ENCODE measurements around the gene ASTN2.

DNA sequence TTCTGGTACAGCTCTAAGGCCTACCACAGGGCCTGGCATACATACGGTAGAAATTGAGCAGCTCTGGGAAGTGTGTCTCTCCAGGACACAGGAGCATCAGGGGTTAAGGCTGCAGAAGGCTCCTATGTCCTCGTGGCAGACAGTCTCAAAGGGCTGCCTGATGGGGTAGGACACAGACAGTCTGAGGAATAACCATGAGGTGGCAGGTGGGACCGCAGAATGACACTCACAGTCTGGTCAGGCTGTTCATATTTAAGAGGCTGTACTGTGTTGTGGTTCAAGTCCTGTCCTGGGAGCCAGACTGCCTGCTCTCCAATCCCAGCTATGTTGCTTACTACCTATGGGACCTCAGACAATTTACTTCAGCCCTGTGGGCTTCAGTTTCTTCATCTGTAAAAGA lies 510.7 kb downstream of the ASTN2 start:
- no peak for TF ChIP-seq POLR2A (IDR thresholded peaks at IDR 0.05; ENCODE audit: low read length)
- no peak for TF ChIP-seq GATA1 (IDR thresholded peaks at IDR 0.05; ENCODE audit: low read depth, low read length)

Data from erythroblast (primary cell).